Hepatocyte (in vitro differentiated cells): ENCODE results near the gene DIP2C. TPM values are rescaled to one million over a fixed set of nuclear protein-coding genes. Genes with fewer than 3 reads are reported as not detected.

Experiments used
- DNase-seq: peaks from one replicate; pipeline ENCODE4 v3.0.0-alpha.2; 2016; ENCODE audit warnings: low spot score
- H2AFZ ChIP-seq: fragments of 200-600 bp; sonication (generic); 2 replicates; pipeline ENCODE4 v1.6.0; 2016; ENCODE audit warnings: antibody characterized with exemption, mild to moderate bottlenecking
- H3K27ac ChIP-seq: fragments of 200-600 bp; sonication (generic); 2 replicates; pipeline ENCODE4 v1.5.1; 2016; ENCODE audit warnings: mild to moderate bottlenecking
- H3K27me3 ChIP-seq: fragments of 200-600 bp; sonication (generic); 2 replicates; pipeline ENCODE4 v1.6.1; 2016
- H3K36me3 ChIP-seq: fragments of 200-600 bp; sonication (generic); replicated peaks from 2 replicates; pipeline ENCODE4 v1.5.1; 2016; ENCODE audit warnings: low read depth; ENCODE audit not compliant: insufficient read depth
- H3K4me1 ChIP-seq: fragments of 200-600 bp; sonication (generic); 2 replicates; pipeline ENCODE4 v1.5.1; 2016; ENCODE audit warnings: mild to moderate bottlenecking, moderate library complexity; ENCODE audit not compliant: insufficient read depth
- H3K4me2 ChIP-seq: fragments of 200-600 bp; sonication (generic); 2 replicates; pipeline ENCODE4 v1.6.0; 2016
- H3K4me3 ChIP-seq: fragments of 200-600 bp; sonication (generic); 2 replicates; pipeline ENCODE4 v1.5.1; 2016; ENCODE audit warnings: mild to moderate bottlenecking
- H3K79me2 ChIP-seq: fragments of 200-600 bp; sonication (generic); 2 replicates; pipeline ENCODE4 v1.6.0; 2017; ENCODE audit warnings: mild to moderate bottlenecking
- H3K9me2 ChIP-seq: fragments of 200-600 bp; sonication (generic); replicated peaks from 2 replicates; pipeline ENCODE4 v1.6.0; 2017; ENCODE audit warnings: mild to moderate bottlenecking; ENCODE audit not compliant: insufficient read depth
- H3K9me3 ChIP-seq: fragments of 200-600 bp; sonication (generic); 2 replicates; pipeline ENCODE4 v1.5.1; 2016; ENCODE audit warnings: low read depth, mild to moderate bottlenecking
- H4K20me1 ChIP-seq: fragments of 200-600 bp; sonication (generic); 2 replicates; pipeline ENCODE4 v1.6.0; 2016; ENCODE audit warnings: mild to moderate bottlenecking; ENCODE audit not compliant: insufficient read depth, poor library complexity, severe bottlenecking
- CTCF ChIP-seq: fragments of 200-600 bp; sonication (generic); IDR thresholded peaks from 2 replicates; pipeline ENCODE4 v1.5.1; 2016; ENCODE audit warnings: antibody characterized with exemption, mild to moderate bottlenecking; ENCODE audit not compliant: poor library complexity
- EZH2 ChIP-seq: fragments of 200-600 bp; sonication (generic); IDR thresholded peaks from 2 replicates; pipeline ENCODE4 v1.6.1; 2016; ENCODE audit warnings: antibody characterized with exemption, mild to moderate bottlenecking, borderline replicate concordance
- EZH2phosphoT487 ChIP-seq: fragments of 200-600 bp; sonication (generic); IDR thresholded peaks from one replicate; pipeline ENCODE4 v1.6.1; 2018; ENCODE audit warnings: antibody characterized with exemption, mild to moderate bottlenecking, low read depth, moderate library complexity; ENCODE audit not compliant: unreplicated experiment, severe bottlenecking
- WGBS: methylation state at CpG from one replicate; pipeline ENCODE4 v1.1.6; 2016; ENCODE audit warnings: low lambda C conversion rate; ENCODE audit errors: missing lambda C conversion rate; 5-methylcytosine and 5-hydroxymethylcytosine counted together
- polyA plus RNA-seq: library from polyadenylated mRNA; unstranded; fragments of >200 nt; fragmentation: Nextera tagmentation; extraction: Ambion mirVana; gene quantifications from 2 replicates; pipeline ENCODE4 v1.2.1, GENCODE V29; 2016
- total RNA-seq: library from RNA; depleted of rRNA; stranded (reverse); fragments of >200 nt; gene quantifications from 2 replicates; pipeline ENCODE4 v1.2.3, GENCODE V29; 2014

Gene DIP2C
- total and polyA plus RNA-seq, 2 experiments from 2014 or later: 11.1 to 12.8 TPM

- Histone ChIP-seq H3K36me3 (no peaks in the 10 kb centered on the region), H3K9me3 (no peaks in the 10 kb centered on the region), H3K4me2 (no peak overlapping the region), H3K27ac (no peak overlapping the region), H3K9me2 (no peaks in the 10 kb centered on the region), H3K4me3 (no peak overlapping the region), H2AFZ (no peak overlapping the region), H3K4me1 (no peaks in the 10 kb centered on the region), H3K79me2 (peaks cover 77% of the 10 kb centered on the region), H4K20me1 (peaks cover 53% of the 10 kb centered on the region), H3K27me3 (no peaks in the 10 kb centered on the region)
- TF ChIP-seq EZH2phosphoT487: no peak
- no peak for TF ChIP-seq CTCF
- no peak for TF ChIP-seq EZH2
- 81% methylated on average over 8 of the region's 8 CpGs for WGBS
- no peak for DNase-seq
Observed at GRCh38 chr10:554182-554848, 135.2 kb downstream of the DIP2C start.

- Histone ChIP-seq H3K27me3 (no peaks in the 10 kb centered on the region), H3K4me3 (no peak overlapping the region), H3K4me1 (no peaks in the 10 kb centered on the region), H2AFZ (no peak overlapping the region), H3K9me3 (no peaks in the 10 kb centered on the region), H3K36me3 (no peaks in the 10 kb centered on the region), H3K27ac (no peak overlapping the region), H3K79me2 (peaks cover 72% of the 10 kb centered on the region), H3K9me2 (no peaks in the 10 kb centered on the region), H3K4me2 (no peak overlapping the region), H4K20me1 (peaks cover 55% of the 10 kb centered on the region)
- 78% methylated on average over 5 of the region's 5 CpGs for WGBS
- no peak for DNase-seq
- no peak for TF ChIP-seq EZH2phosphoT487
- no peak for TF ChIP-seq CTCF
- TF ChIP-seq EZH2: no peak
Observed at GRCh38 chr10:553233-553632, 136.2 kb downstream of the DIP2C start.

- peaks cover 72% of the 10 kb centered on the region for H3K79me2 ChIP-seq
- peaks cover 55% of the 10 kb centered on the region for H4K20me1 ChIP-seq
- 95% methylated on average over 8 of the region's 8 CpGs for WGBS
Observed at GRCh38 chr10:552679-553078, 136.8 kb downstream of the DIP2C start.

More at GRCh38 chr10:552679-553078, 136.8 kb downstream of the DIP2C start:
- DNase-seq: no peak
- H3K9me2 ChIP-seq: no peaks in the 10 kb centered on the region
- H3K9me3 ChIP-seq: no peaks in the 10 kb centered on the region
- H3K27me3 ChIP-seq: no peaks in the 10 kb centered on the region
- H2AFZ ChIP-seq: no peak overlapping the region
- TF ChIP-seq EZH2phosphoT487 (no peak), EZH2 (no peak), CTCF (no peak)
- no peak overlapping the region for H3K27ac ChIP-seq
- H3K4me2 ChIP-seq: no peak overlapping the region
- no peak overlapping the region for H3K4me3 ChIP-seq
- H3K4me1 ChIP-seq: peaks cover 4% of the 10 kb centered on the region
- H3K36me3 ChIP-seq: no peaks in the 10 kb centered on the region
